ENCODE results near the gene GALK2. TPM values are rescaled to one million over a fixed set of nuclear protein-coding genes. Genes with fewer than 3 reads are reported as not detected.
"Not testable (repeated sequence)": the region's sequence is repeated elsewhere in the genome, so short reads cannot be mapped to it uniquely, and the experiment has no call there.

GALK2 gene
- total RNA-seq, 1 donor from 2014 or later = 39.3 TPM

- intact Hi-C loops (cut with micrococcal nuclease) = no loop called here
- H3K4me1 ChIP-seq = peaks cover 11% of the 10 kb centered on the region
- peaks cover 18% of the 10 kb centered on the region for H3K36me3 ChIP-seq
- H3K9me3 ChIP-seq (replicated peaks) = no peaks in the 10 kb centered on the region
- no peak for DNase-seq
- H3K4me3 ChIP-seq = no peak overlapping the region
- H3K27ac ChIP-seq (replicated peaks) = no peak overlapping the region
- H3K27me3 ChIP-seq (ENCODE audit: low read depth) = no peaks in the 10 kb centered on the region
- TF ChIP-seq CTCF (IDR thresholded peaks at IDR 0.05; ENCODE audit: borderline replicate concordance) = no peak
These were observed 78.2 kb downstream of the GALK2 start for GRCh38 chr15:49248291-49248690.

GRCh38 chr15:49255966-49256759, 86.1 kb downstream of the GALK2 start:
- no peak overlapping the region for H3K4me3 ChIP-seq
- H3K4me1 ChIP-seq = no peaks in the 10 kb centered on the region
- H3K9me3 ChIP-seq (replicated peaks) = no peaks in the 10 kb centered on the region
- no peak for TF ChIP-seq CTCF (IDR thresholded peaks at IDR 0.05; ENCODE audit: borderline replicate concordance)
- no peaks in the 10 kb centered on the region for H3K27me3 ChIP-seq (ENCODE audit: low read depth)
- peaks cover 7% of the 10 kb centered on the region for H3K36me3 ChIP-seq
- no peak for DNase-seq
- intact Hi-C loops (cut with micrococcal nuclease) = no loop called here
- no peak overlapping the region for H3K27ac ChIP-seq (replicated peaks)

GRCh38 chr15:49265117-49265516, 95.1 kb downstream of the GALK2 start:
- H3K36me3 ChIP-seq = peaks cover 11% of the 10 kb centered on the region
- DNase-seq; H3K27me3 ChIP-seq (ENCODE audit: low read depth); H3K4me1 ChIP-seq; H3K4me3 ChIP-seq; H3K27ac ChIP-seq (replicated peaks); intact Hi-C loops (cut with micrococcal nuclease): not testable (repeated sequence)
- H3K9me3 ChIP-seq (replicated peaks) = peaks cover 11% of the 10 kb centered on the region

DNA sequence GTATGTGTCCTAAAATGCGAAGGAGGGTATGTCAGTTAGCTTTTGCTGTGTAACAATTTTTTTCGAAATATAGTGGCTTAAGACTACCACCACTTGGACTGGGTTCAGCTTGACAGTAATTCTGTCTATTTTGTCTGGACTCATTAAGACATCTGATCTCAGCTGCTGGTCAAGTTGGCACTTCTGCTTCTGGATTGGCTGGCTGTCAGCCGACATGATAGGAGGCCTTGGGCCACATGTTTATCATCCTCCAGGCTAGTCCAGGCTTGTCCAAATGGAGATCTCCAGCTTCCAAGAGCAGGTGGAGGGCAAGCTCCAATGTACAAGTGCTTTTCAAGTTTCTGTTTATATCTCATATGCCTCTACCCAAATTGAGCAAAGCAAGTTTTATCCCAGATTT, 95.9 kb downstream of the GALK2 start:
- no peak for DNase-seq
- peaks cover 13% of the 10 kb centered on the region for H3K4me1 ChIP-seq
- H3K27me3 ChIP-seq (ENCODE audit: low read depth) = no peaks in the 10 kb centered on the region
- H3K4me3 ChIP-seq = no peak overlapping the region
- no peak overlapping the region for H3K27ac ChIP-seq (replicated peaks)
- H3K36me3 ChIP-seq = peaks cover 11% of the 10 kb centered on the region
- peaks cover 11% of the 10 kb centered on the region for H3K9me3 ChIP-seq (replicated peaks)
- TF ChIP-seq CTCF (IDR thresholded peaks at IDR 0.05; ENCODE audit: borderline replicate concordance) = no peak
- intact Hi-C loops (cut with micrococcal nuclease) = no loop called here

DNA sequence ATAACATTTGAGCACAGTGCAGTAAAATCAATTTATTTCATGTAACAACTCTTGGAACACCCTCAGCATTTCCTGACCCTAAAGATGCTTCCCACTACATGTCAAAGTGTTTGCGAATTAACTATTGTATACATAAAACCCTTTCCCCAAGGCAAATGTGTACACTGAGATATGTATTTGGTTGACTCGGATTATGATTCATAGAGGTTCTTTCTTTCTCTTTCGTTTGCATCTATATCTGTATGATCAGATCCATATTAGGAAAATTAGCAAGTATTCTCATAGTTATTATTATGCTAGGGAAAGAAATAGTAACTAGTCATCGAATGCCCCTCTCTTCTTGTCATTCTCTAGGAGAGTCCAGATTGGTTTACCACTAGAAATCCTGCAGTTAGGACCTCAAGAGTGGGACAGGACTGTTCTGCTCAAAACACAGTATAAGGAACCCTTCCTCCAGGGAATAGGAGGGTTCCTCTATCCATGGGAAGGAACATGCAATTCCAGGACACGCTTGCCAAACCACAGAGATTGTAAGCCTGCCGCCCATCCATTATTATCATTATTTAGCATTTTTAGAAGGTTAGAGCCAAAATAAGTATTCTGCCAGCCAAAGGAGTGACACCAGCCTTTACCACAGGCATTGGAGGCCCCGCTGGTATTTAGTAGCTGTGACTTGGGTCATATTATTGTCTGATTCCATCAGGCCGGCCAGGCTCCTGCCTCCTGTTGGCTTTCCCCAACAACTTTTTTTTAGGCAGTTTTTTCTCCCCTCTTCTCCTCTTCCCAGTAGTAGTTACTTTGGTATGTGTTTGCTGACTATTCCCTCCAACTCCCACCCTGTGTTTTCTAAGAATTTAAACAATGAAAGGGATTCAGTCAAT, 100.7 kb downstream of the GALK2 start:
- Histone ChIP-seq H3K36me3 (peaks cover 3% of the 10 kb centered on the region), H3K4me1 (peaks cover 39% of the 10 kb centered on the region), H3K9me3 (replicated peaks) (no peaks in the 10 kb centered on the region), H3K27me3 (ENCODE audit: low read depth) (no peaks in the 10 kb centered on the region), H3K4me3 (no peak overlapping the region), H3K27ac (replicated peaks) (peak overlapping the region; percentile 70)
- intact Hi-C loops (cut with micrococcal nuclease) = no loop called here
- peak; percentile 14 for DNase-seq
- TF ChIP-seq CTCF (IDR thresholded peaks at IDR 0.05; ENCODE audit: borderline replicate concordance) = no peak

Measured in left ventricle myocardium inferior (tissue), 1 donor.